NT2/D1 (cell line): ENCODE measurements around the gene BTRC.

Experiments
- YY1 ChIP-seq: IDR thresholded peaks from 2 replicates; pipeline ENCODE4 v1.6.1; 2011; ENCODE audit not compliant: insufficient read length, insufficient read depth
- ZNF274 ChIP-seq: IDR thresholded peaks from 2 replicates; pipeline ENCODE4 v1.6.1; 2011; ENCODE audit warnings: mild to moderate bottlenecking, low read depth, low read length

DNA sequence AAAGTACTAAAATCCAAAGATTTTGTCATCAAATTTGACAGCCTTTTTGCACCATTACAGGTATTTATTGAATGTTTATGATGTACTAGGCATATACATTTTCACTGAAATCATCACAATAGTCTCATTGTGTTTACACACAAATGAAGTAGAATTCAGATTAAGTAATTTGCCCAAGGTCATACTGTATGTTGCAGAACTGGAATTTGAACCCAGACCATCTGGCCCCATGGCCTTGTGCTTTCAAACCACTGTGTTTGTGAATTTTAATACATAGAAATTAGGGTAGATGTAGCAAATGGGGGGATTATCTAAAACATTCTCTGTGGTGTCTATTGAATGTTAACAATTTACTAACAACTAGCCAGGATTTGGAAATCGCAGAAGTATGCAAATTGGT, 139.3 kb downstream of the BTRC start:
- TF ChIP-seq YY1 (no peak), ZNF274 (no peak)
